AG09319 (cell line): ENCODE results near the gene TBL1X.
A peak's percentile ranks its signal among the peaks of the same experiment; 100 is the strongest.

Experiments used
- DNase-seq: peaks from one replicate; pipeline ENCODE4 v3.0.0-alpha.2; 2010; ENCODE audit warnings: low read depth; ENCODE audit errors: extremely low read depth
- TF ChIP-seq, protein P1 (sequence below): IDR thresholded peaks from 2 replicates; pipeline ENCODE4 v1.5.1; 2011; ENCODE audit warnings: low read depth, mild to moderate bottlenecking, inconsistent platforms, low read length, moderate library complexity

TBL1X gene

DNA sequence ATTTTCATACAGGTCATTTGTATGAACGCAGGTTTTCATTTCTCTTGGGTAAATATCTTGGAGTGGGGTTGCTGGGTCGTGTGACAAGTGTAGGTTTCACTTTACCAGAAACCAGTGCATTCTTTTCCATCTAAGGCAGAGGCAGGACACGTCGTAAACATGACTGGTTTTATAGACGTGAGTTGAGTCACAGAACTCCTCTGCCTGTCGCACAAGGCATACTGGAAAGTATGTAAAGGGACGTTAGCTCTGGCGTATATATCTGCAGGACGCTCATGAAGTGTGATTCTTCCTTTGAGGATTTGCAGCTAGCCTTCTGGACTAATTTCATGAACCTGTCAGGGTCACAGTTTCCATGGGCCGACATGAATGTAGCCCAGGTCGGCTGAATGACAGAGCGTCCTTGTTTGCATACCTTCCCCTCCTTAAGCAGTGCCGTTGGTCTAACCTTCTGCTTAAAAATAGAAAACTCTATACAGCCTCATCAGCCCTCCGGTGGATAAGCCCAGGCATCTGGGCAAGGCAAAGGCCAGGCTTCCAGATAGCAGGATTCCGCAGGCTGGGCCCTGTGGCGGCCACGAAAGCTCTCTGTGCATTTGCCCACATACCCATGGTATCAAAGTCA, 194.8 kb downstream of the TBL1X start:
- TF ChIP-seq, protein P1, sequence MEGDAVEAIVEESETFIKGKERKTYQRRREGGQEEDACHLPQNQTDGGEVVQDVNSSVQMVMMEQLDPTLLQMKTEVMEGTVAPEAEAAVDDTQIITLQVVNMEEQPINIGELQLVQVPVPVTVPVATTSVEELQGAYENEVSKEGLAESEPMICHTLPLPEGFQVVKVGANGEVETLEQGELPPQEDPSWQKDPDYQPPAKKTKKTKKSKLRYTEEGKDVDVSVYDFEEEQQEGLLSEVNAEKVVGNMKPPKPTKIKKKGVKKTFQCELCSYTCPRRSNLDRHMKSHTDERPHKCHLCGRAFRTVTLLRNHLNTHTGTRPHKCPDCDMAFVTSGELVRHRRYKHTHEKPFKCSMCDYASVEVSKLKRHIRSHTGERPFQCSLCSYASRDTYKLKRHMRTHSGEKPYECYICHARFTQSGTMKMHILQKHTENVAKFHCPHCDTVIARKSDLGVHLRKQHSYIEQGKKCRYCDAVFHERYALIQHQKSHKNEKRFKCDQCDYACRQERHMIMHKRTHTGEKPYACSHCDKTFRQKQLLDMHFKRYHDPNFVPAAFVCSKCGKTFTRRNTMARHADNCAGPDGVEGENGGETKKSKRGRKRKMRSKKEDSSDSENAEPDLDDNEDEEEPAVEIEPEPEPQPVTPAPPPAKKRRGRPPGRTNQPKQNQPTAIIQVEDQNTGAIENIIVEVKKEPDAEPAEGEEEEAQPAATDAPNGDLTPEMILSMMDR = no peak
- DNase-seq = no peak

DNA sequence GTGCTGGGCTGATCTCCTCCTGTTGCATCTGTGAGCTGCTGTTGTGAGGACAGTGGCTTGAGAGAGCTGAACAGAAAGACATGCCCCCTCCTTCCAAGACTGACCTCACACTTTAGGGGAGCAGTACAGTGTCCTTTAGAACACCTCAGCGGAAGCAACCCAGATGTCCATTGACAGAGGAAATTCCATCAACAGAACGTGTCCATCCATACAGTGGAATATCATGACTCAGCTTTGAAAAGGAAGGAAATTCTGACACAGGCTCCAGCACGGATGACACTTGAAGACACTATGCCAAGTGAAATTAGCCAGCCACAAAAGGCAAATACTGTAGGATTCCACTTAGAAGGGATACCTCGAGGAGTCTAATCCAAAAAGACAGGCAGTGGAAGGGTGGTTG, 197.3 kb downstream of the TBL1X start:
- no peak for DNase-seq

DNA sequence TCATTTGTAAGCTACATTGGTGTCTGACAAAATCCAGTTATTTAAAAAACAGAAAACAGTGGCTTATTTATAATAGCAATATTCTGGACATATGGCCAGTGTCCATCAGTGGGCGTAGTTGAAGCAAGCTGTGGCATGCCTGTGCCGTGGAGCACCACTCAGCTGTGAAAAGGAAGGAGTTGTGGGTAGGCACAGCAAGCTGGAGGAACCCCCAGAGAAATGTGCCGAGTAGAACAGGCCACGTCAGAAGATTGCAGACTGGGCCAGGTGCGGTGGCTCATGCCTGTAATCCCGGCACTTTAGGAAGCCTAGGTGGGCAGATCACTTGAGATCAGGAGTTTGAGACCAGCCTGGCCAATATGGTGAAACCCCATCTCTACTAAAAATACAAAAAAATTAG, 198.4 kb downstream of the TBL1X start:
- DNase-seq = no peak
- TF ChIP-seq, protein P1 = no peak

More for the DNA sequence above, 197.3 kb downstream of the TBL1X start:
- TF ChIP-seq, protein P1 = no peak

DNA sequence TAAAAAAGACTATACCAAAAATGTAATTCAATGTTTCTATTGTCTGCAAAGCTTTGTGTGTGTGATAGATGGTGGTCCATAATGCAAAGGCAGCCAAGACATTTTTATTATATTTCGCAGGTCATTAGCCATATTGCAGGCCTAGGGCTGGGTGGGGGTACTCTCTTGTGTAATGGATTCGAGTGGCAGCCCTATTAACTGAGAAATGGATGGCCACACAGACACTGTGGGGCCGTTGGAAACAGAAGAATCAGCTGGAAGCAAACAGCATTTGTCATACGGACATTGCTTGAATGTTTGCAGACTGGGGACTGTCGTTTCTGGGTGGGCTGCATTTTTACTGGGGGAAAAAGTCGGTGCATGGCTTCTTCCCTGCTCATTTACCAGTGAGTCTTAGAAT, 199.4 kb downstream of the TBL1X start:
- TF ChIP-seq, protein P1 = no peak
- no peak for DNase-seq

DNA sequence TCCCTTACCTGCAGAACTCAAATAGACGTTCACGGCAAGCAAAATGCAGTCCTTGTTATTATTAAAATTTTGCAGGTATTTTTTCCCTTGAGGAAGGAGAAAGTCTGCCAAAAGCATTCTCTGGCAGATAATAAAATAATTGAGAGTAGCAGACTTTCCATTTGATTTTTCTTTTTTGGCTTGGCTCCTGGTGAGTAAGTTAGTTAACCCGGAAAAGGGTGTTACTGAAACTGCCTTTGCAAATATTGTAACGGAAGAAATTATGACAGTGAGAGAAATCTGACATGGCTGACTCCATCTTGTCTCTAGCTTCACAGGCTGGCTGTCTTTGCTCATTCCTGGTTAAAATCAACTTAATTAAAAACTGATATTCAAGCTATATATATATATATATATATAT, 200.3 kb downstream of the TBL1X start:
- DNase-seq = no peak
- TF ChIP-seq, protein P1 = no peak

DNA sequence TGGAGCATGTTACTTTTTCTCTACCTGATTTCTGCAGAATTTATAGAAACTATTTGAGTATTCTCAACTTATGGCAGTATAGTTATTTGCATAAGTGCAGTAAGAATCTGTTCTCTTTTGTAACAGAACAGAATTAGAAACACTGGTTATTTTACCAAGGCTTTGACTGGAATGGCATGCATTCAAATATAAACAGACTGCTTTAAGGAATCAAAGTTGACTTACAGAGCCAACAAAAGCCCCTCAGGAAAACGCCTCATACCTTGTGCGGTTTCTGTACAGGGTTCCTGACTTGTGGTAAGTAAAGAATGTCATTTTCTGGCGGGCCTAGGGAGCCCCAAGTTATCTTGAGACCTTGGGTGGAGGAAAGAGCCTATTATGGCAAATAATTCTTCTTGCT, 203.7 kb downstream of the TBL1X start:
- peak; percentile 45 for DNase-seq

DNA sequence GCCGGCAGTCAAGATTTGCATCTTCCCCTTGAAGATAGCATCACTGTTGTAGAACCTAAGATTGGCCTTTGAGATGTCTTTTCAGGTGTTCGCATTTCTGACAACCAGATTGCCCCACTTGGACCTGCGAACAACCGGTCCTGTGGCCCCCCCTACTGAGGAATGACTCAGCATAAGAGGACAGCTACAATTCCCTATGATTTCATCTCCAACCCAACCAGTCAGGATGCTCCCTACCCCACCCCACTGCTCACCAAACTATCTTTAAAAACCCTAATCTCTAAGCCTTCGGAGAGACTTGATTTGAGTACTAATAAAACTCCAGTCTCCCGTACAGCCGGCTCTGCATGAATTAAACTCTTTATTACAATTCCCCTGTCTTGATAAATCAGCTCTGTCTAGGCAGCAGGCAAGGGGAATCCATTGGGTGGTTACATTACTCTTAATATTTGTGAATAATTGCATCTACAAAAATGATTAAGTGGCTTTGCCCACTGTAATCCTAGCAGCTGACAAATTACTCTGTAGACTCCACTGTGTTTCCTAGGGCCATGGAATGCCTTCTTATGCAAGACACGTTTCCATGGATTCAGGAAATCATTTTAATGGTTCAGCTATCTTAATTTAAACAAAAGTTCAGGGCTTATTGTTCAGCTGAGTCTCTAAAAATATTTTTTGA, 205.4 kb downstream of the TBL1X start:
- peak; percentile 30 for DNase-seq
- TF ChIP-seq, protein P1 = no peak

More for the DNA sequence above, 203.7 kb downstream of the TBL1X start:
- TF ChIP-seq, protein P1 = no peak
